CD14-positive monocyte (primary cell): Measurements from ENCODE around the gene LGI4. TPM values are rescaled to one million over a fixed set of nuclear protein-coding genes. Genes with fewer than 3 reads are reported as not detected.
A peak's percentile ranks its signal among the peaks of the same experiment; 100 is the strongest.

Source experiments
- DNase-seq, 3 donors: peaks; one replicate each; pipeline ENCODE4 v3.0.0-alpha.2; 2011 to 2022
- H2AFZ ChIP-seq: 2 replicates; pipeline ENCODE4 v1.6.0; 2012; ENCODE audit warnings: mild to moderate bottlenecking, low read depth, low read length, inconsistent platforms; ENCODE audit not compliant: insufficient read depth, poor library complexity, severe bottlenecking
- H3K27ac ChIP-seq, 2 donors: 1 replicate in 1 of 2; 2 replicates in 1 of 2; pipeline ENCODE4 v1.5.1; 2012 to 2013; ENCODE audit warnings: low read length in 2 of 2, control low read depth in 1 of 2, inconsistent platforms in 1 of 2, low read depth in 1 of 2, mild to moderate bottlenecking in 1 of 2
- H3K27me3 ChIP-seq, 2 donors: one replicate each; pipeline versions ENCODE4 v1.6.0 to v1.6.1; 2011 to 2013; ENCODE audit warnings: low read length in 2 of 2; ENCODE audit not compliant: control insufficient read depth in 2 of 2, insufficient read depth in 2 of 2
- H3K36me3 ChIP-seq, 2 donors: replicated peaks in 1 of 2; 1 replicate in 1 of 2; 2 replicates in 1 of 2; pipeline versions ENCODE4 v1.5.1 to v1.6.1; 2012 to 2013; ENCODE audit warnings: low read length in 2 of 2, control low read depth in 1 of 2, inconsistent platforms in 1 of 2, mild to moderate bottlenecking in 1 of 2; ENCODE audit not compliant: insufficient read depth in 2 of 2, control insufficient read depth in 1 of 2
- H3K4me1 ChIP-seq, 2 donors: 1 replicate in 1 of 2; 2 replicates in 1 of 2; pipeline versions ENCODE4 v1.5.1 to v1.6.1; 2012 to 2013; ENCODE audit warnings: low read length in 2 of 2, control low read depth in 1 of 2, inconsistent platforms in 1 of 2, mild to moderate bottlenecking in 1 of 2, moderate library complexity in 1 of 2; ENCODE audit not compliant: insufficient read depth in 2 of 2, control insufficient read depth in 1 of 2
- H3K4me2 ChIP-seq: replicated peaks from 2 replicates; pipeline ENCODE3; 2012; ENCODE audit warnings: low read length, moderate library complexity, mild to moderate bottlenecking; ENCODE audit not compliant: poor library complexity, severe bottlenecking; ENCODE audit errors: extremely low read depth
- H3K4me3 ChIP-seq, 3 experiments: fragments of 200-600 bp in 1 of 3; sonication (generic) in 1 of 3; replicated peaks in 1 of 3; 1 replicate in 2 of 3; 2 replicates in 1 of 3; pipeline ENCODE4 v1.5.1; 2011 to 2013; ENCODE audit warnings: low read length in 3 of 3, mild to moderate bottlenecking in 3 of 3, control low read depth in 2 of 3, low read depth in 2 of 3, inconsistent platforms in 1 of 3, moderate library complexity in 1 of 3
- H3K79me2 ChIP-seq: 2 replicates; pipeline ENCODE4 v1.6.0; 2012; ENCODE audit warnings: mild to moderate bottlenecking, control low read depth, inconsistent platforms, low read length, moderate library complexity; ENCODE audit not compliant: insufficient read depth
- H3K9ac ChIP-seq: 2 replicates; pipeline ENCODE4 v1.6.0; 2017; ENCODE audit warnings: low read length, mild to moderate bottlenecking; ENCODE audit not compliant: insufficient read depth, poor library complexity, severe bottlenecking
- H3K9me3 ChIP-seq, 2 donors: replicated peaks in 1 of 2; 1 replicate in 1 of 2; 2 replicates in 1 of 2; pipeline versions ENCODE4 v1.5.1 to v1.6.1; 2012 to 2013; ENCODE audit warnings: low read length in 2 of 2, control low read depth in 1 of 2; ENCODE audit not compliant: control insufficient read depth in 1 of 2, insufficient read depth in 1 of 2
- H4K20me1 ChIP-seq: 2 replicates; pipeline ENCODE4 v1.6.0; 2012; ENCODE audit warnings: mild to moderate bottlenecking, low read length, control low read depth, moderate library complexity; ENCODE audit not compliant: insufficient read depth
- H3K27ac Mint-ChIP-seq, 7 donors: one replicate each; pipeline ENCODE4 v1.8.0; 2020; ENCODE audit warnings: mild to moderate bottlenecking in 7 of 7, mixed read lengths in 7 of 7, moderate library complexity in 6 of 7, inconsistent platforms in 2 of 7
- H3K27me3 Mint-ChIP-seq, 3 donors: one replicate each; pipeline ENCODE4 v1.8.0; 2021 to 2022; ENCODE audit warnings: low read depth in 3 of 3, mild to moderate bottlenecking in 3 of 3, mixed read lengths in 3 of 3, moderate library complexity in 3 of 3, inconsistent platforms in 1 of 3
- H3K36me3 Mint-ChIP-seq, 2 donors: one replicate each; pipeline ENCODE4 v1.8.0; 2020; ENCODE audit warnings: mixed read lengths in 2 of 2, inconsistent platforms in 1 of 2, mild to moderate bottlenecking in 1 of 2
- H3K4me1 Mint-ChIP-seq: one replicate; pipeline ENCODE4 v1.8.0; 2020; ENCODE audit warnings: mild to moderate bottlenecking, mixed read lengths
- H3K4me3 Mint-ChIP-seq, 2 donors: one replicate each; pipeline ENCODE4 v1.8.0; 2020; ENCODE audit warnings: mild to moderate bottlenecking in 2 of 2, mixed read lengths in 2 of 2, moderate library complexity in 1 of 2
- H3K9me3 Mint-ChIP-seq, 7 donors: one replicate each; pipeline ENCODE4 v1.8.0; 2020 to 2022; ENCODE audit warnings: mixed read lengths in 7 of 7, mild to moderate bottlenecking in 6 of 7, moderate library complexity in 6 of 7, inconsistent platforms in 2 of 7
- CTCF ChIP-seq: fragments of 200-600 bp; IDR thresholded peaks from one replicate; pipeline ENCODE4 v1.8.0; 2022; ENCODE audit warnings: antibody characterized with exemption, mild to moderate bottlenecking
- whole genome bisulfite sequencing: methylation state at CpG from one replicate; pipeline ENCODE4 v1.1.5; 2013; ENCODE audit warnings: missing lambda C conversion rate; ENCODE audit not compliant: insufficient coverage; 5-methylcytosine and 5-hydroxymethylcytosine counted together
- intact Hi-C, 2 donors: fragments of 100-400 bp; cut with micrococcal nuclease; formaldehyde crosslinking; loops; one replicate each; pipeline versions ENCODE4 v1.15.0 to v1.15.1; 2023
- polyA plus RNA-seq, 3 donors: library from polyadenylated mRNA; depleted of rRNA in 1 of 3; unstranded in 2 of 3; stranded (reverse) in 1 of 3; fragments of 300-500 nt in 2 of 3; fragments of >200 nt in 1 of 3; fragmentation: Illumina TruSeq in 2 of 3; gene quantifications; 1 replicate in 2 of 3; 2 replicates in 1 of 3; pipeline ENCODE4 v1.2.3, GENCODE V29; 2012 to 2021

The LGI4 gene
- polyA plus RNA-seq, 3 donors = 1.1 TPM; not detected in 2

DNA sequence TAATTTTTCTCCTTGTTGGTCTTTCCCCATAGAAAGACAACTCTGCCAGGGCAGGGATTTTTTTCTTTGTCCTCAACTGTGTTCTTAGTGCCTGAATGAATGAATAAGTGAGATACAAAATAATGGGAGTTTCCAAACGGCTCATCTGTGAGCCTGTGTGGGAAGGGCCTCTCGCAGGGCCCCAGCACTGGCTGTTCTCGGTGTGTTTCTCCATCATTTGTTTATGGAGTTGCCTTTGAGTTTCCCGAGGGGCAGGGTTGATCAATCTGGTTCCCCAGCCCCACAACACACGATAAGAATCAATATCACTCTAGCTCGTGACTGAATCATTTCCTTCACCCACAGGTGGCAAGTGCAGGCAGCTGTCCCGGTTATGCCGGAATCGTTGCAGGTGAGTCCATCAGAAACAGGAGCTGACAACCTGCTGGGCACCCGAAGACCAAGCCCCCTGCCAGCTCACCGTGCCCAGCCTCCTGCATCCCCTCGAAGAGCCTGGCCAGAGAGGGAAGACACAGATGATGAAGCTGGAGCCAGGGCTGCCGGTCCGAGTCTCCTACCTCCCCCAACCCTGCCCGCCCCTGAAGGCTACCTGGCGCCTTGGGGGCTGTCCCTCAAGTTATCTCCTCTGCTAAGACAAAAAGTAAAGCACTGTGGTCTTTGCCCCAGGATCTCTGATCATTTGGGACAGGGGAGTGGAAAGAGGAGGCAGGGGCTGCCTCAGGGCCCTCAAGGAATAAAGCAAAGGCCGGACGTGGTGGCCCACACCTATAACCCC is 34.5 kb upstream of the LGI4 start:
- no peak overlapping the region for H3K4me3 Mint-ChIP-seq
- H3K27me3 ChIP-seq = no peaks in the 10 kb centered on the region
- H3K4me1 ChIP-seq = peaks cover 35 to 52% of the 10 kb centered on the region in 2 donors

GRCh38 chr19:35168196-35168595 is 33.3 kb upstream of the LGI4 start:
- Histone ChIP-seq H3K27ac (peak overlapping the region in 1 of 2 donors; percentile 24), H3K36me3 (peaks cover 55 to 68% of the 10 kb centered on the region in 2 donors)

More for the DNA sequence above, 34.5 kb upstream of the LGI4 start:
- H3K27me3 Mint-ChIP-seq = no peaks in the 10 kb centered on the region
- Histone ChIP-seq H3K9me3 (peaks cover 8 to 14% of the 10 kb centered on the region in 2 donors), H3K36me3 (peaks cover 43 to 56% of the 10 kb centered on the region in 2 donors), H3K79me2 (peaks cover 15% of the 10 kb centered on the region), H3K4me3 (no peak overlapping the region), H3K4me2 (no peak overlapping the region), H2AFZ (no peak overlapping the region), H3K9ac (no peak overlapping the region), H3K27ac (peak overlapping the region in 1 of 2 donors; percentile 57), H4K20me1 (peaks cover 16% of the 10 kb centered on the region)
- 81% methylated on average over 10 of the region's 18 CpGs for WGBS
- no peak for TF ChIP-seq CTCF
- intact Hi-C loops = no loop called here
- H3K4me1 Mint-ChIP-seq = peaks cover 65% of the 10 kb centered on the region
- H3K27ac Mint-ChIP-seq = peak overlapping the region in 6 of 7 donors; percentile 23 to 86 (median 52)
- peaks cover 11 to 15% (median 11%) of the 10 kb centered on the region in 7 donors for H3K9me3 Mint-ChIP-seq
- DNase-seq = no peak
- H3K36me3 Mint-ChIP-seq = peaks cover 52 to 67% of the 10 kb centered on the region in 2 donors

More at GRCh38 chr19:35168196-35168595, 33.3 kb upstream of the LGI4 start:
- Mint-ChIP-seq H3K4me3 (no peak overlapping the region), H3K27me3 (no peaks in the 10 kb centered on the region), H3K36me3 (peaks cover 64 to 79% of the 10 kb centered on the region in 2 donors), H3K27ac (peak overlapping the region in 5 of 7 donors; percentile 11 to 93 (median 63)), H3K4me1 (peaks cover 63% of the 10 kb centered on the region), H3K9me3 (peaks cover 13 to 25% (median 19%) of the 10 kb centered on the region in 7 donors)
- Histone ChIP-seq H3K9me3 (peaks cover 16 to 25% of the 10 kb centered on the region in 2 donors), H3K4me3 (no peak overlapping the region), H2AFZ (no peak overlapping the region), H4K20me1 (peaks cover 26% of the 10 kb centered on the region), H3K9ac (no peak overlapping the region), H3K79me2 (peaks cover 27% of the 10 kb centered on the region), H3K27me3 (no peaks in the 10 kb centered on the region), H3K4me1 (peaks cover 35 to 52% of the 10 kb centered on the region in 2 donors), H3K4me2 (no peak overlapping the region)
- TF ChIP-seq CTCF = no peak
- intact Hi-C loops = no loop called here
- 63% methylated on average over 2 of the region's 3 CpGs for WGBS
- no peak for DNase-seq
